Measurements from ENCODE around the gene LRIT1. TPM values are rescaled to one million over a fixed set of nuclear protein-coding genes. Genes with fewer than 3 reads are reported as not detected.

LRIT1 gene
- total RNA-seq, 4 donors from 2014 or later = not detected

- ATAC-seq (ENCODE audit: low FRiP score) = no peak
- DNase-seq (ENCODE audit: low spot score) = no peak
- TF ChIP-seq CTCF (IDR thresholded peaks at IDR 0.05) = no peak
These were observed 47.4 kb downstream of the LRIT1 start for GRCh38 chr10:84193846-84194423.

- no peak for DNase-seq (ENCODE audit: low spot score)
- no peak for ATAC-seq (ENCODE audit: low FRiP score)
- no peak for TF ChIP-seq CTCF (IDR thresholded peaks at IDR 0.05)
These were observed 48.0 kb downstream of the LRIT1 start for GRCh38 chr10:84193327-84193726.

GRCh38 chr10:84191106-84191505, 50.2 kb downstream of the LRIT1 start:
- no peak for TF ChIP-seq CTCF (IDR thresholded peaks at IDR 0.05)
- DNase-seq (ENCODE audit: low spot score) (no peak), ATAC-seq (ENCODE audit: low FRiP score) (no peak)

GRCh38 chr10:84190621-84191020, 50.7 kb downstream of the LRIT1 start:
- ATAC-seq (ENCODE audit: low FRiP score) = no peak
- no peak for TF ChIP-seq CTCF (IDR thresholded peaks at IDR 0.05)
- DNase-seq (ENCODE audit: low spot score) = no peak

- DNase-seq (ENCODE audit: low spot score) (no peak), ATAC-seq (ENCODE audit: low FRiP score) (no peak)
- TF ChIP-seq CTCF (IDR thresholded peaks at IDR 0.05) = no peak
These were observed 52.5 kb downstream of the LRIT1 start for GRCh38 chr10:84188815-84189214.

GRCh38 chr10:84185526-84186175, 55.7 kb downstream of the LRIT1 start:
- TF ChIP-seq CTCF (IDR thresholded peaks at IDR 0.05) = no peak
- DNase-seq (ENCODE audit: low spot score) (peak; percentile 6), ATAC-seq (ENCODE audit: low FRiP score) (no peak)

GRCh38 chr10:84184517-84184916, 56.8 kb downstream of the LRIT1 start:
- TF ChIP-seq CTCF (IDR thresholded peaks at IDR 0.05) = no peak
- ATAC-seq (ENCODE audit: low FRiP score) = no peak
- no peak for DNase-seq (ENCODE audit: low spot score)
